ENCODE data around the gene IGSF6.

DNA sequence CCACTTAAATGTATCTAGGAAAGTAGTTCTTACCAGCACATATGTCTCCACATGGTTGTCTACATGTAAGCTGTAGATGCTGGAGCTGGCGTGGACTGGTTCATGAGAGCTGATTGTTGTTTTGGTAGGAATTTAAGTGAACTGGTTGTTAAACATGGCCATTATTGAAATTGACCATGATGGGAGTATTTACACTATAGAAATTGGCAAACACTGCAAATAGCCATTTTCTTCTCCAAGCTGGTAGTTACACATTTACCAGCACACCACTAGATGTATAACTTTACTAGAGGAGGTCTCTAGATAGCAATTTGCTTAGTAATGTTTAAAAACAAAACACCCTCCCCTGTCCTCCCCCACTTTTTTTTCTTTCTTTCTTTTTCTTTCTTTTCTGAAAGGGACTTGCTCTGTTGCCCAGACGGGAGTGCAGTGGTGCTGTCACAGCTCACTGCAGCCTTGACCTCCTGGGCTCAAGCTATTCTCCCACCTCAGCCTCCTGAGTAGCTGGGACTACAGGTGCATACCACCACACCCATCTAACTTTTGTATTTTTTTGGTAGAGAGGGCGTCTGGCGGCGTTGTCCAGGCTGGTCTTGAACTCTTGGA is 24.2 kb downstream of the IGSF6 start:
- no peak for TF ChIP-seq CTCF (IDR thresholded peaks at IDR 0.05)
- TF ChIP-seq POLR2A (IDR thresholded peaks at IDR 0.05): no peak
